ENCODE data around the gene SLC19A1. TPM values are rescaled to one million over a fixed set of nuclear protein-coding genes. Genes with fewer than 3 reads are reported as not detected.
A peak's percentile ranks its signal among the peaks of the same experiment; 100 is the strongest.

SLC19A1 gene
- total and polyA plus RNA-seq, 10 donors: 7.5 to 52.8 (median 32.4) TPM

GRCh38 chr21:45572231-45572630 is 30.0 kb upstream of the SLC19A1 start:
- Histone ChIP-seq H3K9me3 (no peaks in the 10 kb centered on the region), H3K27ac (no peak overlapping the region), H3K27me3 (replicated peaks in 1 of 7) (peaks cover 0 to 28% (median 0%) of the 10 kb centered on the region in 7 donors), H3K4me1 (no peaks in the 10 kb centered on the region), H3K36me3 (no peaks in the 10 kb centered on the region), H3K4me3 (no peak overlapping the region)
- 89 to 98% (median 91%) methylated on average over 8 of the region's 8 CpGs for WGBS, 5 donors
- intact Hi-C loops (cut with DNase I; ENCODE audit: low total_unique reads): no loop called here
- TF ChIP-seq POLR2A (IDR thresholded peaks at IDR 0.05): no peak
- TF ChIP-seq CTCF (IDR thresholded peaks at IDR 0.05 in 8 of 11, conservative IDR thresholded peaks at IDR 0.05 in 3 of 11): no peak
- TF ChIP-seq POLR2AphosphoS5 (IDR thresholded peaks at IDR 0.05): no peak
- peak; percentile 37 for DNase-seq

- no peaks in the 10 kb centered on the region for H3K4me1 ChIP-seq
- TF ChIP-seq CTCF (IDR thresholded peaks at IDR 0.05 in 8 of 11, conservative IDR thresholded peaks at IDR 0.05 in 3 of 11) (no peak), POLR2AphosphoS5 (IDR thresholded peaks at IDR 0.05) (no peak), POLR2A (IDR thresholded peaks at IDR 0.05) (no peak)
- no peak overlapping the region for H3K27ac ChIP-seq
- H3K27me3 ChIP-seq (replicated peaks in 1 of 7): peaks cover 0 to 23% (median 0%) of the 10 kb centered on the region in 7 donors
- WGBS, 5 donors: 81 to 88% (median 84%) methylated on average over 15 of the region's 15 CpGs
- no peaks in the 10 kb centered on the region for H3K36me3 ChIP-seq
- no peak overlapping the region for H3K4me3 ChIP-seq
- intact Hi-C loops (cut with DNase I; ENCODE audit: low total_unique reads): no loop called here
- no peak for DNase-seq
- H3K9me3 ChIP-seq: no peaks in the 10 kb centered on the region
These were observed 29.4 kb upstream of the SLC19A1 start for GRCh38 chr21:45571641-45572040.

GRCh38 chr21:45570826-45571601 is 28.8 kb upstream of the SLC19A1 start:
- 78 to 87% (median 86%) methylated on average over 20 of the region's 20 CpGs for WGBS, 5 donors

More at GRCh38 chr21:45570826-45571601, 28.8 kb upstream of the SLC19A1 start:
- Histone ChIP-seq H3K4me1 (no peaks in the 10 kb centered on the region), H3K27ac (no peak overlapping the region), H3K36me3 (no peaks in the 10 kb centered on the region), H3K4me3 (no peak overlapping the region), H3K9me3 (no peaks in the 10 kb centered on the region), H3K27me3 (replicated peaks in 1 of 7) (peaks cover 0 to 19% (median 0%) of the 10 kb centered on the region in 7 donors)
- peak; percentile 49 for DNase-seq
- intact Hi-C loops (cut with DNase I; ENCODE audit: low total_unique reads): no loop called here
- TF ChIP-seq POLR2A (IDR thresholded peaks at IDR 0.05) (no peak), POLR2AphosphoS5 (IDR thresholded peaks at IDR 0.05) (no peak), CTCF (IDR thresholded peaks at IDR 0.05 in 8 of 11, conservative IDR thresholded peaks at IDR 0.05 in 3 of 11) (no peak)
